Breast epithelium (tissue), 4 donors: ENCODE measurements around the gene CCDC149. TPM values are rescaled to one million over a fixed set of nuclear protein-coding genes. Genes with fewer than 3 reads are reported as not detected.

Experiments used
- DNase-seq, 2 donors: peaks; one replicate each; pipeline ENCODE4 v3.0.0-alpha.2; 2019; ENCODE audit warnings: low spot score in 2 of 2
- H3K27ac ChIP-seq, 2 donors: fragments of 200-600 bp; sonication (generic) in 1 of 2; one replicate each; pipeline ENCODE4 v1.5.1; 2016 to 2019; ENCODE audit warnings: mild to moderate bottlenecking in 1 of 2
- H3K27me3 ChIP-seq, 2 donors: fragments of 200-600 bp; sonication (generic) in 1 of 2; one replicate each; pipeline versions ENCODE4 v1.5.1 to v1.6.0; 2017 to 2019; ENCODE audit warnings: control low read depth in 1 of 2, mild to moderate bottlenecking in 1 of 2
- H3K36me3 ChIP-seq: fragments of 200-600 bp; one replicate; pipeline ENCODE4 v1.5.1; 2019
- H3K4me1 ChIP-seq, 2 donors: fragments of 200-600 bp; sonication (generic); one replicate each; pipeline ENCODE4 v1.5.1; 2016 to 2019; ENCODE audit warnings: control low read depth in 1 of 2
- H3K4me3 ChIP-seq, 3 donors: fragments of 200-600 bp; sonication (generic); 1 replicate in 2 of 3; 2 replicates in 1 of 3; pipeline ENCODE4 v1.5.1; 2016 to 2019; ENCODE audit warnings: mild to moderate bottlenecking in 3 of 3, moderate library complexity in 2 of 3
- H3K9me3 ChIP-seq, 2 donors: fragments of 200-600 bp; sonication (generic) in 1 of 2; one replicate each; pipeline ENCODE4 v1.5.1; 2016 to 2019; ENCODE audit warnings: control low read depth in 1 of 2
- POLR2A ChIP-seq: fragments of 450-650 bp; IDR thresholded peaks from one replicate; pipeline ENCODE4 v1.6.1; 2016; ENCODE audit warnings: antibody characterized with exemption, mild to moderate bottlenecking, moderate library complexity
- POLR2AphosphoS5 ChIP-seq, 3 donors: sonication (generic); formaldehyde crosslinking; IDR thresholded peaks; one replicate each; pipeline ENCODE4 v1.6.1; 2017; ENCODE audit warnings: antibody characterized with exemption in 3 of 3
- intact Hi-C: fragments of 100-400 bp; cut with DNase I; formaldehyde crosslinking; loops from one replicate; pipeline ENCODE4 v1.15.1; 2023; ENCODE audit warnings: low total_unique reads
- total RNA-seq, 3 donors: library from RNA; depleted of rRNA; stranded (reverse); fragments of >200 nt; gene quantifications; one replicate each; pipeline ENCODE4 v1.1.0, GENCODE V29; 2016
- TF ChIP-seq, protein P1 (sequence below), 3 donors: fragments of 450-650 bp; IDR thresholded peaks; one replicate each; pipeline ENCODE4 v1.5.1; 2016 to 2017; ENCODE audit warnings: antibody characterized with exemption in 3 of 3, mild to moderate bottlenecking in 3 of 3, moderate library complexity in 3 of 3

Gene CCDC149
- total RNA-seq, 3 donors from 2014 or later: 15.8 to 21.0 (median 18.6) TPM

DNA sequence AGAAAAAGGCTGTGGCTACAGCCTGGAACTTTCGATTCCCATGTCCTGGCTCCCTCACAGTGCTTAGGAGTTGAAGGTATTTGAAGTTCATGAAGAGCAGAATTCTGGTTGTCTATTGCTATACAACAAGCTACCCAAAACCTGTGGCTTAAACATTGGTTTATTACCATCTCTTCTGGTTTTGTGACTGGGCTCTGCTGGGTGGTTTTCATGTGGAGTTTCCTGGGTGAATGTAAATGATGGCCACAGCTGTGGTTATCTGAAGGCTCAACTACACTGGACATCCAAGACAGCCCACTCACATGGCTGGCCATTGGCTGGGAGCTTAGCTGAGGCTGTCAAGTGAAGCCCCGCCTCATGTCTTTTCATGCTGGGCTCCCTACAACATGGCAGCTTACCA, 7.2 kb upstream of the CCDC149 start:
- H3K27ac ChIP-seq: no peak overlapping the region
- no peaks in the 10 kb centered on the region for H3K4me1 ChIP-seq
- no peak for DNase-seq
- no peaks in the 10 kb centered on the region for H3K27me3 ChIP-seq
- H3K36me3 ChIP-seq: no peaks in the 10 kb centered on the region
- no peak overlapping the region for H3K4me3 ChIP-seq
- peaks cover 0 to 7% of the 10 kb centered on the region in 2 donors for H3K9me3 ChIP-seq
- no peak for TF ChIP-seq POLR2A
- TF ChIP-seq, protein P1, sequence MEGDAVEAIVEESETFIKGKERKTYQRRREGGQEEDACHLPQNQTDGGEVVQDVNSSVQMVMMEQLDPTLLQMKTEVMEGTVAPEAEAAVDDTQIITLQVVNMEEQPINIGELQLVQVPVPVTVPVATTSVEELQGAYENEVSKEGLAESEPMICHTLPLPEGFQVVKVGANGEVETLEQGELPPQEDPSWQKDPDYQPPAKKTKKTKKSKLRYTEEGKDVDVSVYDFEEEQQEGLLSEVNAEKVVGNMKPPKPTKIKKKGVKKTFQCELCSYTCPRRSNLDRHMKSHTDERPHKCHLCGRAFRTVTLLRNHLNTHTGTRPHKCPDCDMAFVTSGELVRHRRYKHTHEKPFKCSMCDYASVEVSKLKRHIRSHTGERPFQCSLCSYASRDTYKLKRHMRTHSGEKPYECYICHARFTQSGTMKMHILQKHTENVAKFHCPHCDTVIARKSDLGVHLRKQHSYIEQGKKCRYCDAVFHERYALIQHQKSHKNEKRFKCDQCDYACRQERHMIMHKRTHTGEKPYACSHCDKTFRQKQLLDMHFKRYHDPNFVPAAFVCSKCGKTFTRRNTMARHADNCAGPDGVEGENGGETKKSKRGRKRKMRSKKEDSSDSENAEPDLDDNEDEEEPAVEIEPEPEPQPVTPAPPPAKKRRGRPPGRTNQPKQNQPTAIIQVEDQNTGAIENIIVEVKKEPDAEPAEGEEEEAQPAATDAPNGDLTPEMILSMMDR (IDR thresholded peaks at IDR 0.05): no peak
- intact Hi-C loops: no loop called here

- peaks cover 0 to 7% of the 10 kb centered on the region in 2 donors for H3K9me3 ChIP-seq
- no peaks in the 10 kb centered on the region for H3K27me3 ChIP-seq
- no peaks in the 10 kb centered on the region for H3K4me1 ChIP-seq
- intact Hi-C loops: no loop called here
- no peak overlapping the region for H3K27ac ChIP-seq
- no peaks in the 10 kb centered on the region for H3K36me3 ChIP-seq
- DNase-seq: no peak
- H3K4me3 ChIP-seq: no peak overlapping the region
- TF ChIP-seq, protein P1 (IDR thresholded peaks at IDR 0.05): no peak
- TF ChIP-seq POLR2A (no peak), POLR2AphosphoS5 (IDR thresholded peaks at IDR 0.05) (no peak)
Measured at GRCh38 chr4:24917076-24917856, 4.4 kb upstream of the CCDC149 start.

- DNase-seq: peak in 1 of 2 donors; percentile 20
- no peak overlapping the region for H3K27ac ChIP-seq
- H3K36me3 ChIP-seq: no peaks in the 10 kb centered on the region
- peaks cover 0 to 7% of the 10 kb centered on the region in 2 donors for H3K9me3 ChIP-seq
- intact Hi-C loops: no loop called here
- H3K27me3 ChIP-seq: no peaks in the 10 kb centered on the region
- H3K4me1 ChIP-seq: no peaks in the 10 kb centered on the region
- TF ChIP-seq POLR2AphosphoS5 (IDR thresholded peaks at IDR 0.05): no peak
- TF ChIP-seq, protein P1 (IDR thresholded peaks at IDR 0.05): no peak
- H3K4me3 ChIP-seq: no peak overlapping the region
Measured at GRCh38 chr4:24915121-24915922, 2.5 kb upstream of the CCDC149 start.

- Histone ChIP-seq H3K4me3 (no peak overlapping the region), H3K9me3 (no peaks in the 10 kb centered on the region), H3K27me3 (no peaks in the 10 kb centered on the region), H3K27ac (no peak overlapping the region), H3K36me3 (peaks cover 5% of the 10 kb centered on the region), H3K4me1 (no peaks in the 10 kb centered on the region)
- no peak for DNase-seq
- no peak for TF ChIP-seq POLR2AphosphoS5 (IDR thresholded peaks at IDR 0.05)
- TF ChIP-seq, protein P1 (IDR thresholded peaks at IDR 0.05): no peak
- no peak for TF ChIP-seq POLR2A
- intact Hi-C loops: no loop called here
Measured at GRCh38 chr4:24914460-24914859, 1.6 kb upstream of the CCDC149 start.

- TF ChIP-seq POLR2AphosphoS5 (IDR thresholded peaks at IDR 0.05) (no peak), POLR2A (no peak)
- TF ChIP-seq, protein P1 (IDR thresholded peaks at IDR 0.05): no peak
- H3K9me3 ChIP-seq: no peaks in the 10 kb centered on the region
- no peak for DNase-seq
- no peaks in the 10 kb centered on the region for H3K4me1 ChIP-seq
- H3K36me3 ChIP-seq: peaks cover 12% of the 10 kb centered on the region
- H3K27ac ChIP-seq: peak overlapping the region; percentile 94 to 99
- no peaks in the 10 kb centered on the region for H3K27me3 ChIP-seq
- H3K4me3 ChIP-seq: peak overlapping the region; percentile 67 to 94 (median 77)
- intact Hi-C loops: no loop called here
Measured at GRCh38 chr4:24913119-24913485, 260 bp upstream of the CCDC149 start.
